Measurements from ENCODE around the gene ITPR1. TPM values are rescaled to one million over a fixed set of nuclear protein-coding genes. Genes with fewer than 3 reads are reported as not detected.

The ITPR1 gene
- total RNA-seq, 2 donors from 2014 or later: 29.3 to 29.8 TPM

DNA sequence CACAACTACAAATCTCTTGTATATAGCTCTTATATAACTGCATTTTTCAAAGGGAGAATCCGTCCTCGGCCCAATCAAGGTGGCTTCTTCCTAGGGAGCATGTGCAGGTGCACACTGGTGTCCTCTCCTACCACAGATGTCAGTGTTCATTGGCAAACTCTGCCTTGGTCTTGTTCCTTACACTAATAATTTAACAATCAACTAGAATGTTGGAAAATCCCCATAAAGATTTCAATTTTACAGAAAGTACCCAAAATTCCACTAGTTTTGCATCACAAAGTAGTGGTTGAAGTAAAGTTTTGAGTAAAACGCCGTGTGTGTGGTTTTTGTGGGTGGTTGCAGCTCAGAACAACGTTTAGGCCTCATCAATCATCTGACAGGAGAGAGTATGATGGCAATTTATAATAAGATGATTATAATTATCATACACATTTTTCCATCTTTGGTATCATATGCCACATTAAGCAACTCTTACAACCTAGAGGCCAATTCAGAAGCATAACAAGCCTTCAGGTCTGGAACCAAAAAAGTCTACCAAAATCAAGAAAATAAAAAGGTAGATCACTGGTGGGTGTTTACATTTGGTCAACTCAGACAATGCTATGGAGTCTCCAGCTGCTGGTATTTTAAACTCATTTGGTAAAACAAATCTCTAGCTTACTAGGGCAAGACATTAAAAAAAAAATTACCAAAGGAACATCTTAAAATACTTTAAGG, 357.2 kb downstream of the ITPR1 start:
- WGBS, 2 donors: 70 to 78% methylated on average over 5 of the region's 5 CpGs
- no peak for ATAC-seq

DNA sequence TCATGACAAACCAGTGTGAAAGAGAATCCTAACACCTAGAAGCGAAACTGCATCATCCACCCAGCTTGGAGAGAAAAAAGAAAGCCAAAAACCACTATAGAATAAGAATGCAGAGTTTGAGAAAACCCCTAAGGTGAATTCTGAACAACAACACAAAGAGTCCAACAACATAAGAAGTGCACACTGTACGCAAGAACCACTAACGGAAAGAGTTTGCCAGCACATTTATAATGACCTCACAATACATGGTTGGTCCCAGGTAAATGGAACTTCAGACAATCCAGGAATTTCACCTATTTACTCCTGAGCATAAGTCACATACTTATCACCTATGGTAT, 357.7 kb downstream of the ITPR1 start:
- Histone ChIP-seq H3K27ac (no peak overlapping the region), H3K27me3 (no peaks in the 10 kb centered on the region), H3K36me3 (replicated peaks in 1 of 2; ENCODE audit: insufficient read depth in 1 of 2, low read depth in 2 of 2) (no peaks in the 10 kb centered on the region), H3K9me3 (no peaks in the 10 kb centered on the region), H3K4me3 (no peak overlapping the region), H3K4me1 (peaks cover 10% of the 10 kb centered on the region)
- no peak for DNase-seq
- TF ChIP-seq, protein P1, sequence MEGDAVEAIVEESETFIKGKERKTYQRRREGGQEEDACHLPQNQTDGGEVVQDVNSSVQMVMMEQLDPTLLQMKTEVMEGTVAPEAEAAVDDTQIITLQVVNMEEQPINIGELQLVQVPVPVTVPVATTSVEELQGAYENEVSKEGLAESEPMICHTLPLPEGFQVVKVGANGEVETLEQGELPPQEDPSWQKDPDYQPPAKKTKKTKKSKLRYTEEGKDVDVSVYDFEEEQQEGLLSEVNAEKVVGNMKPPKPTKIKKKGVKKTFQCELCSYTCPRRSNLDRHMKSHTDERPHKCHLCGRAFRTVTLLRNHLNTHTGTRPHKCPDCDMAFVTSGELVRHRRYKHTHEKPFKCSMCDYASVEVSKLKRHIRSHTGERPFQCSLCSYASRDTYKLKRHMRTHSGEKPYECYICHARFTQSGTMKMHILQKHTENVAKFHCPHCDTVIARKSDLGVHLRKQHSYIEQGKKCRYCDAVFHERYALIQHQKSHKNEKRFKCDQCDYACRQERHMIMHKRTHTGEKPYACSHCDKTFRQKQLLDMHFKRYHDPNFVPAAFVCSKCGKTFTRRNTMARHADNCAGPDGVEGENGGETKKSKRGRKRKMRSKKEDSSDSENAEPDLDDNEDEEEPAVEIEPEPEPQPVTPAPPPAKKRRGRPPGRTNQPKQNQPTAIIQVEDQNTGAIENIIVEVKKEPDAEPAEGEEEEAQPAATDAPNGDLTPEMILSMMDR (IDR thresholded peaks at IDR 0.05): no peak
- no peak for ATAC-seq
- WGBS, 2 donors: 92 to 94% methylated on average over 3 of the region's 3 CpGs
- intact Hi-C loops (cut with DNase I): no loop called here

More for the DNA sequence above, 357.2 kb downstream of the ITPR1 start:
- Histone ChIP-seq H3K36me3 (replicated peaks in 1 of 2; ENCODE audit: insufficient read depth in 1 of 2, low read depth in 2 of 2) (no peaks in the 10 kb centered on the region), H3K9me3 (no peaks in the 10 kb centered on the region), H3K27me3 (no peaks in the 10 kb centered on the region), H3K27ac (no peak overlapping the region), H3K4me1 (peaks cover 10% of the 10 kb centered on the region), H3K4me3 (no peak overlapping the region)
- intact Hi-C loops (cut with DNase I): no loop called here
- TF ChIP-seq, protein P1 (IDR thresholded peaks at IDR 0.05): no peak
- no peak for TF ChIP-seq POLR2A (IDR thresholded peaks at IDR 0.05)
- DNase-seq: no peak

DNA sequence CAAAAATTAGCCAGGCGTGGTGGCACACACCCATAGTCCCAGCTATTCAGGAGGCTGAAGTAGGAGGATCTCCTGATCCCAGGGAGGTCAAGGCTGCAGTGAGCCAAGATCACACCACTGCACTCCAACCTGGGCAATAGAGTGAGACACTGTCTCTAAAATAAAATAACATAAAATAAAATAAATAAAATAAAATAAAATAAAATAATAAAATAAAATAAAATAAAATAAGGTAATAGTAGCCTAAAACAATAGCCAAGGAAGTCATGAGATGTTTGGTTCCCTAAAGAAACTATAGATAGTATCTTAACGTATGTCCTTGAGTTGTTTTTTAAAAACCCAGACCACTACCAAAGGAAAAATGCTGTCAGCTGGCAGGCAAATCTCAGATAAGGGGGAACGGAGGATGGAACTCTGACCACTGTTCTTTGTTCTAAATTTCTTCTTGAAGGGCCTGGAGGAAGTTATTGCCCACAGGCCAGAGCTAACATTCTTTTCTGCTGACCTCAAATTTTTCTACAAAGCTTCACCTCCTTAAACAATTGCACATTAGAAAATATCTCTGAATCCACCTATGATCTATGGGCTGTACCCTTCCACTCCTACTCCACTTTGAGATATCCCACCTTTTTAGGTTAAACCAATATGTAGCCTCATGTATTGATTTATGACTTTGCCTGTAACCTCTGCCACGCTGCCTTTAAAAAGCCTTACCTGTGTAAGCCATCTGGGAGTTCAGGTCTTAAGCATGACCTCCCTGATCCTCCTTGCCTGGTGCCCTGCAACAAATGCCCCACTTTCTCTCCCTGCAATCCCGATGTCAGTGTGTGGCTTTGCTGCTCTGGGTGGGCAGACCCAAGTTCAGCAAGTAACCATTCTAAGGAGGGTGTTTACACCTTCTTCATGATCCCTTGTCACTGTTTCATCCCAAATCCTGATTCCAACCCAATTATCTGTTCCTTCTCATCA, 359.9 kb downstream of the ITPR1 start:
- ATAC-seq: no peak

DNA sequence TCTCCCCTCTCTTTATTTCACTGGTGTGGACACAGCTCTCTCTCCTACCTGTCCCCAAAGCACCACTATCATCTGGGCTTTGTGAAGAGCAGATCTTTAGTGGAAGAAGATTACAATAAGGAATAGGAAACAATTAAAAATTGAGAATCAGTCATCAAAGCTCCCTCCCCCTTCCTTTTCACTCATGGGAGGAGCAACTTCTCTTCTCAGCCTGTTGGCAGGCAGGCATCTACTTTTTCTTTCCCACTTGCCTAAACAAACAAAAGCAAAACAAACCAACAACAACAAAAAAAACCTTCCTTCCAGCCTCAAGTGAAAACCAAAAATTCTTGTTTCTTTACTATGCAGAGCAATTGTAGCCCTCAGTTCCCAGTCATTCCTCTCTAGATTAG, 360.6 kb downstream of the ITPR1 start:
- intact Hi-C loops (cut with DNase I): no loop called here
- H3K4me1 ChIP-seq: peaks cover 10% of the 10 kb centered on the region
- DNase-seq: no peak
- ATAC-seq: no peak
- no peak overlapping the region for H3K27ac ChIP-seq
- no peaks in the 10 kb centered on the region for H3K36me3 ChIP-seq (replicated peaks in 1 of 2; ENCODE audit: insufficient read depth in 1 of 2, low read depth in 2 of 2)
- no peaks in the 10 kb centered on the region for H3K9me3 ChIP-seq
- H3K4me3 ChIP-seq: no peak overlapping the region
- no peak for TF ChIP-seq POLR2A (IDR thresholded peaks at IDR 0.05)
- TF ChIP-seq, protein P1 (IDR thresholded peaks at IDR 0.05): no peak
- no peaks in the 10 kb centered on the region for H3K27me3 ChIP-seq

More for the DNA sequence above, 359.9 kb downstream of the ITPR1 start:
- peaks cover 17% of the 10 kb centered on the region for H3K4me1 ChIP-seq
- 67 to 78% methylated on average over 5 of the region's 5 CpGs for WGBS, 2 donors
- H3K9me3 ChIP-seq: no peaks in the 10 kb centered on the region
- DNase-seq: no peak
- no peak overlapping the region for H3K4me3 ChIP-seq
- TF ChIP-seq POLR2A (IDR thresholded peaks at IDR 0.05): no peak
- TF ChIP-seq, protein P1 (IDR thresholded peaks at IDR 0.05): no peak
- no peaks in the 10 kb centered on the region for H3K27me3 ChIP-seq
- no peak overlapping the region for H3K27ac ChIP-seq
- H3K36me3 ChIP-seq (replicated peaks in 1 of 2; ENCODE audit: insufficient read depth in 1 of 2, low read depth in 2 of 2): no peaks in the 10 kb centered on the region
- intact Hi-C loops (cut with DNase I): no loop called here
